SK-N-SH (cell line): ENCODE data around the gene NFIA. TPM values are rescaled to one million over a fixed set of nuclear protein-coding genes. Genes with fewer than 3 reads are reported as not detected.

Experiments used
- CTCF ChIA-PET: fragments of 300-600, 350-600 bp; formaldehyde crosslinking; extraction: SDS; loops from one replicate; lab custom pipeline; 2021; lab: Yijun Ruan, JAX
- POLR2A ChIA-PET: fragments of 350-600 bp; sonication (Branson Sonifier 250); formaldehyde crosslinking; extraction: SDS; loops from one replicate; lab custom pipeline; 2020; ENCODE audit warnings: antibody characterized with exemption, inconsistent platforms; lab: Yijun Ruan, JAX
- DNase-seq: peaks from one replicate; pipeline ENCODE4 v3.0.0; 2012
- H2AFZ ChIP-seq: fragments of 200-600 bp; sonication (generic); 2 replicates; pipeline ENCODE4 v1.8.1; 2016; ENCODE audit warnings: antibody characterized with exemption, mild to moderate bottlenecking, low read depth
- H3F3A ChIP-seq: fragments of 200-600 bp; sonication (generic); replicated peaks from 2 replicates; pipeline ENCODE3; 2016; ENCODE audit warnings: antibody characterized with exemption, mild to moderate bottlenecking; ENCODE audit not compliant: insufficient read depth
- H3K27ac ChIP-seq, 2 experiments: fragments of 200-500 bp in 1 of 2; fragments of 200-600 bp in 1 of 2; sonication (Bioruptor generic) in 1 of 2; sonication (generic), shearing (Covaris generic) in 1 of 2; 2 replicates each; pipeline versions ENCODE4 v1.5.1 to v1.6.1; 2014 to 2016; ENCODE audit warnings: low read depth in 2 of 2, inconsistent platforms in 1 of 2, low read length in 1 of 2, mild to moderate bottlenecking in 1 of 2, mixed read lengths in 1 of 2
- H3K27me3 ChIP-seq: fragments of 200-600 bp; sonication (generic), shearing (Covaris generic); 2 replicates; pipeline ENCODE4 v1.6.1; 2016; ENCODE audit warnings: mixed run types; ENCODE audit not compliant: insufficient read depth
- H3K36me3 ChIP-seq, 2 experiments: fragments of 200-500 bp in 1 of 2; fragments of 200-600 bp in 1 of 2; sonication (Bioruptor generic) in 1 of 2; sonication (generic) in 1 of 2; replicated peaks in 1 of 2; 2 replicates each; pipeline versions ENCODE3 to v1.5.1; 2014 to 2016; ENCODE audit warnings: low read length in 1 of 2, mild to moderate bottlenecking in 1 of 2; ENCODE audit not compliant: insufficient read depth in 2 of 2, control insufficient read depth in 1 of 2
- H3K4me1 ChIP-seq, 2 experiments: fragments of 200-500 bp in 1 of 2; fragments of 200-600 bp in 1 of 2; sonication (Bioruptor generic) in 1 of 2; sonication (generic), shearing (Covaris generic) in 1 of 2; 2 replicates each; pipeline versions ENCODE4 v1.5.1 to v1.6.1; 2014 to 2016; ENCODE audit warnings: low read depth in 1 of 2, low read length in 1 of 2, mixed run types in 1 of 2; ENCODE audit not compliant: insufficient read depth in 2 of 2, control insufficient read depth in 1 of 2
- H3K4me2 ChIP-seq: fragments of 200-600 bp; sonication (generic), shearing (Covaris generic); 2 replicates; pipeline ENCODE4 v1.6.1; 2017; ENCODE audit warnings: mixed run types
- H3K4me3 ChIP-seq, 2 experiments: fragments of 200-500 bp in 1 of 2; fragments of 200-600 bp in 1 of 2; sonication (Bioruptor generic) in 1 of 2; sonication (generic), shearing (Covaris generic) in 1 of 2; 2 replicates each; pipeline versions ENCODE4 v1.5.1 to v1.8.1; 2014 to 2016; ENCODE audit warnings: low read depth in 2 of 2, inconsistent platforms in 1 of 2, low read length in 1 of 2, mild to moderate bottlenecking in 1 of 2, mixed read lengths in 1 of 2, moderate library complexity in 1 of 2
- H3K79me2 ChIP-seq: fragments of 200-600 bp; sonication (generic); 2 replicates; pipeline ENCODE4 v1.8.1; 2017; ENCODE audit warnings: mild to moderate bottlenecking; ENCODE audit not compliant: insufficient read depth
- H3K9ac ChIP-seq: fragments of 200-600 bp; sonication (generic); 2 replicates; pipeline ENCODE4 v1.6.1; 2017; ENCODE audit warnings: mixed run types
- H3K9me2 ChIP-seq: fragments of 200-600 bp; sonication (generic); 2 replicates; pipeline ENCODE4 v1.6.1; 2017; ENCODE audit warnings: mixed run types
- H3K9me3 ChIP-seq: fragments of 200-600 bp; sonication (generic); 2 replicates; pipeline ENCODE4 v1.6.1; 2017; ENCODE audit warnings: mixed run types, mild to moderate bottlenecking, moderate library complexity
- H4K20me1 ChIP-seq: fragments of 200-600 bp; sonication (generic); 2 replicates; pipeline ENCODE4 v1.6.1; 2017; ENCODE audit warnings: mild to moderate bottlenecking, mixed run types; ENCODE audit not compliant: insufficient read depth
- CHD2 ChIP-seq: fragments of 150-350 bp; IDR thresholded peaks from 2 replicates; pipeline ENCODE4 v1.6.1; 2018; ENCODE audit warnings: low read length; ENCODE audit not compliant: partially characterized antibody
- ELF1 ChIP-seq: IDR thresholded peaks from 2 replicates; pipeline ENCODE4 v1.4.0; 2012
- EP300 ChIP-seq, 2 experiments: IDR thresholded peaks; 2 replicates each; pipeline versions ENCODE4 v1.4.0 to v1.6.1; 2012; ENCODE audit warnings: borderline replicate concordance in 1 of 2, low read depth in 1 of 2, low read length in 1 of 2
- EZH2phosphoT487 ChIP-seq: fragments of 200-600 bp; sonication (generic); IDR thresholded peaks from 2 replicates; pipeline ENCODE4 v1.6.1; 2017; ENCODE audit warnings: low read depth, mixed run types, mild to moderate bottlenecking, antibody characterized with exemption, moderate library complexity, borderline replicate concordance
- FOSL2 ChIP-seq: IDR thresholded peaks from 2 replicates; pipeline ENCODE4 v1.4.0; 2012; ENCODE audit warnings: low read depth, mild to moderate bottlenecking, moderate library complexity, borderline replicate concordance
- FOXJ3 ChIP-seq: sonication (generic); formaldehyde crosslinking; IDR thresholded peaks from 2 replicates; pipeline ENCODE4 v1.5.1; 2020; ENCODE audit warnings: mild to moderate bottlenecking, missing genetic modification reagents
- FOXM1 ChIP-seq: IDR thresholded peaks from 2 replicates; pipeline ENCODE4 v1.4.0; 2012; ENCODE audit warnings: low read depth, mild to moderate bottlenecking
- GATA2 ChIP-seq: sonication (generic); formaldehyde crosslinking; IDR thresholded peaks from 2 replicates; pipeline ENCODE4 v1.5.0; 2020; ENCODE audit warnings: mild to moderate bottlenecking, missing genetic modification reagents
- JUND ChIP-seq: IDR thresholded peaks from 2 replicates; pipeline ENCODE4 v1.4.0; 2012
- MEF2A ChIP-seq: IDR thresholded peaks from 2 replicates; pipeline ENCODE4 v1.4.0; 2012; ENCODE audit warnings: low read depth, borderline replicate concordance
- MXI1 ChIP-seq: IDR thresholded peaks from 2 replicates; pipeline ENCODE4 v1.6.1; 2012; ENCODE audit warnings: mild to moderate bottlenecking, low read depth, low read length, improper control_type of control experiment
- NFIC ChIP-seq: IDR thresholded peaks from 2 replicates; pipeline ENCODE4 v1.4.0; 2012; ENCODE audit warnings: borderline replicate concordance
- POLR2AphosphoS5 ChIP-seq: IDR thresholded peaks from 2 replicates; pipeline ENCODE4 v1.6.1; 2012; ENCODE audit warnings: low read depth, low read length
- RAD21 ChIP-seq: IDR thresholded peaks from 2 replicates; pipeline ENCODE4 v1.6.1; 2012; ENCODE audit warnings: mild to moderate bottlenecking, low read length
- RCOR1 ChIP-seq: fragments of 150-350 bp; IDR thresholded peaks from 2 replicates; pipeline ENCODE4 v1.6.1; 2017; ENCODE audit warnings: antibody characterized with exemption, low read length
- REST ChIP-seq: IDR thresholded peaks from 2 replicates; pipeline ENCODE4 v1.6.1; 2012; ENCODE audit warnings: mild to moderate bottlenecking, low read depth, low read length, moderate library complexity
- RFX5 ChIP-seq: IDR thresholded peaks from 2 replicates; pipeline ENCODE4 v1.6.1; 2012; ENCODE audit warnings: mild to moderate bottlenecking, improper control_type of control experiment, low read length
- SMC3 ChIP-seq: IDR thresholded peaks from 2 replicates; pipeline ENCODE4 v1.6.1; 2012; ENCODE audit warnings: low read depth, low read length, improper control_type of control experiment
- TAF1 ChIP-seq: IDR thresholded peaks from 2 replicates; pipeline ENCODE4 v1.6.1; 2012; ENCODE audit warnings: low read depth, mild to moderate bottlenecking, low read length, moderate library complexity, borderline replicate concordance
- TCF12 ChIP-seq: IDR thresholded peaks from 2 replicates; pipeline ENCODE4 v1.4.0; 2012
- TEAD4 ChIP-seq: IDR thresholded peaks from 2 replicates; pipeline ENCODE4 v1.4.0; 2012; ENCODE audit warnings: mild to moderate bottlenecking, borderline replicate concordance; ENCODE audit not compliant: insufficient read depth
- USF1 ChIP-seq: IDR thresholded peaks from 2 replicates; pipeline ENCODE4 v1.4.0; 2012; ENCODE audit warnings: low read depth, borderline replicate concordance
- WGBS: methylation state at CpG from one replicate; pipeline ENCODE4 v1.1.6; 2017; ENCODE audit warnings: low lambda C conversion rate; 5-methylcytosine and 5-hydroxymethylcytosine counted together
- polyA plus RNA-seq, 3 experiments: library from polyadenylated mRNA; depleted of rRNA; stranded (reverse); fragments of >200 nt; gene quantifications; 2 replicates each; pipeline ENCODE4 v1.2.3, GENCODE V29; 2012

The NFIA gene
- polyA plus RNA-seq, 1 of the 3 experiments (the other 2 are of a cell fraction), result 3.3 TPM

- TF ChIP-seq FOSL2 (no peak), JUND (no peak), GATA2 (CRISPR knock-in tag) (no peak), FOXJ3 (CRISPR knock-in tag) (no peak), SMC3 (no peak), TEAD4 (no peak)
- DNase-seq, result no peak
- WGBS, result 26% methylated on average over 3 of the region's 3 CpGs
- POLR2A ChIA-PET, result no interaction called here
- Histone ChIP-seq H3K9ac (no peak overlapping the region), H3K79me2 (no peaks in the 10 kb centered on the region), H2AFZ (no peak overlapping the region), H3K4me1 (no peaks in the 10 kb centered on the region), H3K9me2 (no peaks in the 10 kb centered on the region), H3K9me3 (no peaks in the 10 kb centered on the region), H3F3A (no peaks in the 10 kb centered on the region), H3K27me3 (no peaks in the 10 kb centered on the region), H3K4me3 (no peak overlapping the region), H3K4me2 (no peak overlapping the region), H3K36me3 (no peaks in the 10 kb centered on the region), H4K20me1 (no peaks in the 10 kb centered on the region), H3K27ac (no peak overlapping the region)
- CTCF ChIA-PET, result no interaction called here
These were observed 390.5 kb downstream of the NFIA start for GRCh38 chr1:61472876-61473275.

DNA sequence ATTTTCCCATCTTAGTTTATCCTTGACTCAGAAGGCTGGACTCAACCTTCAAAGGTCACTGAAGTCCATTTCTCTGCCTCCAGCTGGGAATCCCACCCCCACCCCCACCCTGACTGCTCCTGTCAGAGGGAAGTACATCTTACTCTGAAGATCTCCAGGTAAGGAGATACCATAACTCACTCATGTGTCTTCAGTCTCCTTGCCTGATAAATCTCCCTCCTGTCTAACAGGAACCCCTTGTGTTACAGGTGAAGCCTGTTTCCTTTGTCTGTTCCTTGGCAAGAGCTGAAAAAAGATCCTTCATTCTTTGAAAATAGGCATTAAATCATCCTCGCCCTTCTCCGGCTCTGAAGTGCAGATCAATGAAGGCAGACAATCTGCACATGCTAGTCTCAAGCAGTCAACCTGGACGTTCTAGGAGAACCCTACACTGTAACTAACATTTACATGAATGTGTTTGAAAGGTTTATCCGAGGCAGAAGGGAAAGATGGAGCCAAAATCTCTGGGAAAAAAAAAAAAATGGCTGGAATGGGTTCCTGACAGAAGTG is 392.0 kb downstream of the NFIA start:
- Histone ChIP-seq H3K9me3 (no peaks in the 10 kb centered on the region), H3K27ac (no peak overlapping the region), H3K4me3 (no peak overlapping the region), H3K4me2 (no peak overlapping the region), H3K9ac (no peak overlapping the region), H3K36me3 (no peaks in the 10 kb centered on the region), H3K79me2 (no peaks in the 10 kb centered on the region), H3K9me2 (no peaks in the 10 kb centered on the region), H2AFZ (no peak overlapping the region), H4K20me1 (no peaks in the 10 kb centered on the region), H3K4me1 (no peaks in the 10 kb centered on the region)
- DNase-seq, result no peak
- CTCF ChIA-PET, result interaction anchor here (0.8 to 1.1 kb wide), 2 partner anchors 21 to 379 kb away, joined by 3 read pairs; no protein-coding TSS in a partner anchor
- 54% methylated on average over 4 of the region's 4 CpGs for WGBS
- TF ChIP-seq TEAD4 (no peak), FOXM1 (no peak), EP300 (IDR thresholded peaks at IDR 0.05; ENCODE audit: borderline replicate concordance in 1 of 2, low read depth in 1 of 2, low read length in 1 of 2) (no peak), TAF1 (no peak), POLR2AphosphoS5 (no peak), CHD2 (no peak), RFX5 (no peak), USF1 (no peak), REST (no peak), RAD21 (no peak), ELF1 (no peak), TCF12 (no peak), EZH2phosphoT487 (no peak), MXI1 (no peak), RCOR1 (no peak), MEF2A (no peak), FOXJ3 (CRISPR knock-in tag) (no peak), NFIC (no peak)
- TF ChIP-seq, all 33 proteins: peak for 0
- Histone ChIP-seq H3F3A (no peaks in the 10 kb centered on the region), H3K27me3 (no peaks in the 10 kb centered on the region)
- POLR2A ChIA-PET, result no interaction called here
